Esophagus muscularis mucosa (tissue), 3 donors: Measurements from ENCODE around the gene HSD17B14.

Experiments used
- POLR2A ChIP-seq: fragments of 450-650 bp; IDR thresholded peaks from one replicate; pipeline ENCODE4 v1.6.1; 2017; ENCODE audit warnings: antibody characterized with exemption, moderate library complexity, mild to moderate bottlenecking, low read depth
- POLR2AphosphoS5 ChIP-seq, 2 donors: sonication (generic); formaldehyde crosslinking; IDR thresholded peaks; one replicate each; pipeline ENCODE4 v1.6.1; 2017; ENCODE audit warnings: antibody characterized with exemption in 2 of 2
- TF ChIP-seq, protein P1 (sequence below), 3 experiments: fragments of 200-600 bp in 2 of 3; fragments of 450-650 bp in 1 of 3; sonication (generic) in 2 of 3; IDR thresholded peaks; one replicate each; pipeline ENCODE4 v1.5.1; 2017 to 2019; ENCODE audit warnings: antibody characterized with exemption in 3 of 3, mild to moderate bottlenecking in 2 of 3, moderate library complexity in 1 of 3

GRCh38 chr19:48779636-48780035, 56.7 kb downstream of the HSD17B14 start:
- TF ChIP-seq POLR2A (no peak), POLR2AphosphoS5 (IDR thresholded peaks at IDR 0.05) (no peak)
- TF ChIP-seq, protein P1, sequence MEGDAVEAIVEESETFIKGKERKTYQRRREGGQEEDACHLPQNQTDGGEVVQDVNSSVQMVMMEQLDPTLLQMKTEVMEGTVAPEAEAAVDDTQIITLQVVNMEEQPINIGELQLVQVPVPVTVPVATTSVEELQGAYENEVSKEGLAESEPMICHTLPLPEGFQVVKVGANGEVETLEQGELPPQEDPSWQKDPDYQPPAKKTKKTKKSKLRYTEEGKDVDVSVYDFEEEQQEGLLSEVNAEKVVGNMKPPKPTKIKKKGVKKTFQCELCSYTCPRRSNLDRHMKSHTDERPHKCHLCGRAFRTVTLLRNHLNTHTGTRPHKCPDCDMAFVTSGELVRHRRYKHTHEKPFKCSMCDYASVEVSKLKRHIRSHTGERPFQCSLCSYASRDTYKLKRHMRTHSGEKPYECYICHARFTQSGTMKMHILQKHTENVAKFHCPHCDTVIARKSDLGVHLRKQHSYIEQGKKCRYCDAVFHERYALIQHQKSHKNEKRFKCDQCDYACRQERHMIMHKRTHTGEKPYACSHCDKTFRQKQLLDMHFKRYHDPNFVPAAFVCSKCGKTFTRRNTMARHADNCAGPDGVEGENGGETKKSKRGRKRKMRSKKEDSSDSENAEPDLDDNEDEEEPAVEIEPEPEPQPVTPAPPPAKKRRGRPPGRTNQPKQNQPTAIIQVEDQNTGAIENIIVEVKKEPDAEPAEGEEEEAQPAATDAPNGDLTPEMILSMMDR (IDR thresholded peaks at IDR 0.05) = no peak
